C4-2B (cell line): ENCODE measurements around the gene OR51E1.

Experiments
- H3K27ac ChIP-seq: fragments of 450-650 bp; 2 replicates; pipeline ENCODE4 v1.5.1; 2017
- CTCF ChIP-seq: fragments of 450-650 bp; conservative IDR thresholded peaks from 2 replicates; pipeline ENCODE4 v1.5.1; 2017; ENCODE audit warnings: mild to moderate bottlenecking
- ZFX ChIP-seq: fragments of 450-650 bp; IDR thresholded peaks from 2 replicates; pipeline ENCODE4 v1.6.1; 2017

The OR51E1 gene

GRCh38 chr11:4671741-4672140 is 28.0 kb downstream of the OR51E1 start:
- no peak overlapping the region for H3K27ac ChIP-seq
- no peak for TF ChIP-seq ZFX
- no peak for TF ChIP-seq CTCF

- TF ChIP-seq CTCF (no peak), ZFX (no peak)
- H3K27ac ChIP-seq = no peak overlapping the region
Measured at GRCh38 chr11:4672470-4672869, 28.7 kb downstream of the OR51E1 start.

GRCh38 chr11:4673781-4674180 is 30.0 kb downstream of the OR51E1 start:
- no peak for TF ChIP-seq ZFX
- no peak for TF ChIP-seq CTCF
- no peak overlapping the region for H3K27ac ChIP-seq

- no peak overlapping the region for H3K27ac ChIP-seq
- no peak for TF ChIP-seq ZFX
- no peak for TF ChIP-seq CTCF
Measured at GRCh38 chr11:4677948-4678347, 34.2 kb downstream of the OR51E1 start.

- no peak for TF ChIP-seq CTCF
- TF ChIP-seq ZFX = no peak
- H3K27ac ChIP-seq = no peak overlapping the region
Measured at GRCh38 chr11:4680341-4680740, 36.6 kb downstream of the OR51E1 start.

GRCh38 chr11:4682623-4683419 is 39.0 kb downstream of the OR51E1 start:
- H3K27ac ChIP-seq = no peak overlapping the region
- TF ChIP-seq CTCF (no peak), ZFX (no peak)

GRCh38 chr11:4684631-4685285 is 41.0 kb downstream of the OR51E1 start:
- H3K27ac ChIP-seq = no peak overlapping the region
- no peak for TF ChIP-seq ZFX
- TF ChIP-seq CTCF = no peak
